ENCODE data around the gene DDIT4L. TPM values are rescaled to one million over a fixed set of nuclear protein-coding genes. Genes with fewer than 3 reads are reported as not detected.
A peak's percentile ranks its signal among the peaks of the same experiment; 100 is the strongest.

DDIT4L gene
- total and polyA plus RNA-seq, 3 donors from 2014 or later = 1.5 to 5.5 (median 1.8) TPM

DNA sequence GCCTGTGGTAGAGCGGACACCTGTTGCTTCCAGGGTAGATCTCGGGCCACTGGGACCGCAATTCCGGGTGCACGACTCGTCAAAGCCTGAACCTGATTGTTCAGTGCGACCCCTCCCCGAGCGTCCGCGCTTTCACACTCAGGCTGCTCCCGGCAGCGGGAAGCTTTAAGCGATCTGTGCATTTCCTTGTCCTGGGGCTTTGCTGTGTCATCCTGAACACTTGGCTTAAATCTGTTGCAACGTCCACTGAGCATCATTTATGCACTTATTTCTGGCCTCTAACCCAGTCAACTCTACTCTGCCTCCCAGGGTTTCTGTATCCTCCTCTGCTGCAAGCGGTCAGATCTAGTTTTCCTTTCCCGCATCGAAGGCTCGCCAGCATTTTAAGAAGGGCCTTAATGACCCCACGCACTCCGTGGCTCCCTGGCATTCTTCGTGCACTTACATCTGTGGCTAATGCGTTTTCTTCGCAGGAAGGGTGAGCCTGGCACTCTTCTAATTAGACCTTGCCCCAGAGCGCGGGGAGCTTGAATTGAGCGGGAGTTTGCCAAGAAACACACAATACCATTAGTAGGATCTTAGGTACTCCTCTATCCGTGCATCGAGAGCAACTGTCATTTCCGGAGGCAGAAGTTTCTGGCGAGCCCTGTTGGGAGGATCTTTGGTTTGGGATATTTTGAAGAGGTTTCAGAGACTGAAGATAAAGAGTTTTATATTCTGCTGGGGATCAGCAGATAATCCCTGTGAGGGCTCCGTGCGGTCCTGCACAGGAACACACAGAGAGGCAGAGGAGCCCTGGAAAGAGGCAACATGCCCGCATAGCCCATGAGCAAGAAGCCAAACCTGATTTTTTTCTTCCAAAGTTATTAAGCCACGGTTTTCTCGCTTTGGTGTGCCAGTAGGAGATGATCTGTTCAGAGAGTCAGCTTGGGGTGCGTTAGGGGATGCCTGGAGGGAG lies 654 bp upstream of the DDIT4L start:
- H3K4me1 ChIP-seq = no peaks in the 10 kb centered on the region
- intact Hi-C loops (cut with DNase I; ENCODE audit: low total_unique reads) = no loop called here
- no peak for DNase-seq
- H3K36me3 ChIP-seq (ENCODE audit: low read depth, missing control alignments) = no peaks in the 10 kb centered on the region
- no peak for TF ChIP-seq POLR2A (IDR thresholded peaks at IDR 0.05)
- TF ChIP-seq, protein P1, sequence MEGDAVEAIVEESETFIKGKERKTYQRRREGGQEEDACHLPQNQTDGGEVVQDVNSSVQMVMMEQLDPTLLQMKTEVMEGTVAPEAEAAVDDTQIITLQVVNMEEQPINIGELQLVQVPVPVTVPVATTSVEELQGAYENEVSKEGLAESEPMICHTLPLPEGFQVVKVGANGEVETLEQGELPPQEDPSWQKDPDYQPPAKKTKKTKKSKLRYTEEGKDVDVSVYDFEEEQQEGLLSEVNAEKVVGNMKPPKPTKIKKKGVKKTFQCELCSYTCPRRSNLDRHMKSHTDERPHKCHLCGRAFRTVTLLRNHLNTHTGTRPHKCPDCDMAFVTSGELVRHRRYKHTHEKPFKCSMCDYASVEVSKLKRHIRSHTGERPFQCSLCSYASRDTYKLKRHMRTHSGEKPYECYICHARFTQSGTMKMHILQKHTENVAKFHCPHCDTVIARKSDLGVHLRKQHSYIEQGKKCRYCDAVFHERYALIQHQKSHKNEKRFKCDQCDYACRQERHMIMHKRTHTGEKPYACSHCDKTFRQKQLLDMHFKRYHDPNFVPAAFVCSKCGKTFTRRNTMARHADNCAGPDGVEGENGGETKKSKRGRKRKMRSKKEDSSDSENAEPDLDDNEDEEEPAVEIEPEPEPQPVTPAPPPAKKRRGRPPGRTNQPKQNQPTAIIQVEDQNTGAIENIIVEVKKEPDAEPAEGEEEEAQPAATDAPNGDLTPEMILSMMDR (IDR thresholded peaks at IDR 0.05) = no peak
- 10 to 12% methylated on average over 24 to 37 of the region's 37 CpGs for WGBS, 2 donors
- H3K4me3 ChIP-seq = peak overlapping the region; percentile 59 to 75
- no peaks in the 10 kb centered on the region for H3K27me3 ChIP-seq
- no peaks in the 10 kb centered on the region for H3K9me3 ChIP-seq
- H3K27ac ChIP-seq = no peak overlapping the region

DNA sequence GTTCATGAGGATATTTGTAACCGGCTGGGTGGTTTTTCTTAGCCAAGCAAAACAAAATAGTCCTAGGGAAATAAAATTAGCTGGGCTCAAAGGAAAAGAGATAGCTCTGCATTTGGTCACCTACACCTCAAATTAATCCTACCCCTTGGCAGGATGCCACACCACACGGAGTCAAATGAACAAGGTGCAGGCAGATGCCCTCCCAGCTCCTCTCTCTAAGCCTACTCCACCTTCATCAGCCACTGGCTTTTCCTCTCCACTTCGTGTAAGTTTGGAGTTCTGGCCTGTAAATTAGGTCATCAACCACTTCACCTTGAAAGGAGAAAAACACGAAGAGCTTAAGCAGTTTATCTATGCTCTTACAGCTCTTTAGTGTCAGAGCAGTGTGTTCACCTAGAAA lies 1.4 kb downstream of the DDIT4L start:
- Histone ChIP-seq H3K9me3 (no peaks in the 10 kb centered on the region), H3K36me3 (ENCODE audit: low read depth, missing control alignments) (no peaks in the 10 kb centered on the region), H3K27me3 (no peaks in the 10 kb centered on the region), H3K27ac (no peak overlapping the region), H3K4me3 (no peak overlapping the region), H3K4me1 (no peaks in the 10 kb centered on the region)
- TF ChIP-seq, protein P1 (IDR thresholded peaks at IDR 0.05) = no peak
- no peak for TF ChIP-seq POLR2A (IDR thresholded peaks at IDR 0.05)
- intact Hi-C loops (cut with DNase I; ENCODE audit: low total_unique reads) = no loop called here
- 23 to 34% methylated on average over 4 of the region's 4 CpGs for WGBS, 2 donors
- no peak for DNase-seq

DNA sequence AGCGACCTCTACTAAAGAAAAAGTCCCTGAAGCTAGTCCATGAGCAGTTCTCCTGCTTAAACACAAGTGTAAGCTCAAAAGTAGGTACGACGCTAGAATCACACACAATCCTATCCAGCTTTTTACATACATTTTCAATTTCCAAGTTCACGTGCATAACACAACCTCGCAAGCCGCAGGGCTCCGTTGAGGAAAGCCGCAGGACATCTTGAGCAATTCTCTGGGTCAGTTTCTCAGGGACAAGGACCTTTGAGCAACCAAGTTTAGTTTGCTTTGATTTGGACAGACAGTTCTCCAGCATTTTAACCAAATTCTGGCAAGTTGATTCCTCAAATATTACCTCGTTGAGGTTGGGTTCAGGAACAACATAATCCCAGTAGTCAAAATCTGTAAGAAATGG lies 2.5 kb downstream of the DDIT4L start:
- Histone ChIP-seq H3K4me1 (no peaks in the 10 kb centered on the region), H3K9me3 (no peaks in the 10 kb centered on the region), H3K36me3 (ENCODE audit: low read depth, missing control alignments) (no peaks in the 10 kb centered on the region), H3K27me3 (no peaks in the 10 kb centered on the region), H3K27ac (no peak overlapping the region), H3K4me3 (no peak overlapping the region)
- no peak for DNase-seq
- intact Hi-C loops (cut with DNase I; ENCODE audit: low total_unique reads) = no loop called here
- 94 to 96% methylated on average over 9 of the region's 9 CpGs for WGBS, 2 donors
- TF ChIP-seq, protein P1 (IDR thresholded peaks at IDR 0.05) = no peak
- no peak for TF ChIP-seq POLR2A (IDR thresholded peaks at IDR 0.05)

DNA sequence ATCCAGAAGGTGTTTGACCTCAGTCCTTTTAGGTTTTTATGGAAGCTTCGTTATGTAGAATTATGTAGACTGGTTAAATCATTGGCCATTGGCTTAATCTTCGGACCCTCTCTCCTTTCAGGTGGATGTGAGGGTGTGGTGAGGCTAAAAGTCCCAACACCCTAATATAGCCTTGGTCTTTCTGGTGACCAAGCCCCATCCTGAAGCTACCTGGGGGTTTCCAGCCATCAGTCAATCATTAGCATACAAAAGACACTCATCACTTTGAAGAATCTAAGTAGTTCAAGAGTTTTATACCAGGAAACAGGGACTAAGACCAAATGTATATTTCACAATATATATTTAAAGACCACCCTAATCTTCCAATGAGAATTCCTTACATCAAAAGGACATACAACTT lies 5.5 kb downstream of the DDIT4L start:
- Histone ChIP-seq H3K4me3 (no peak overlapping the region), H3K36me3 (ENCODE audit: low read depth, missing control alignments) (no peaks in the 10 kb centered on the region), H3K27ac (no peak overlapping the region), H3K9me3 (no peaks in the 10 kb centered on the region), H3K27me3 (no peaks in the 10 kb centered on the region), H3K4me1 (no peaks in the 10 kb centered on the region)
- WGBS, 2 donors = 81 to 90% methylated on average over 2 of the region's 2 CpGs
- no peak for DNase-seq
- TF ChIP-seq, protein P1 (IDR thresholded peaks at IDR 0.05) = no peak
- no peak for TF ChIP-seq POLR2A (IDR thresholded peaks at IDR 0.05)
- intact Hi-C loops (cut with DNase I; ENCODE audit: low total_unique reads) = no loop called here
